ENCODE measurements around the gene PRSS38.
A peak's percentile ranks its signal among the peaks of the same experiment; 100 is the strongest.

PRSS38 gene

GRCh38 chr1:227815468-227816409, at the start of gene PRSS38:
Gene PRSS38 (plus strand): TSS chr1:227815675. CDS start chr1:227815717, 42 bp downstream.
- DNase-seq: no peak

GRCh38 chr1:227766015-227766634, 49.4 kb upstream of the PRSS38 start:
- peak; percentile 11 for DNase-seq

GRCh38 chr1:227766653-227767277, 48.7 kb upstream of the PRSS38 start:
- DNase-seq: no peak

- no peak for DNase-seq
These were observed 47.9 kb upstream of the PRSS38 start for GRCh38 chr1:227767401-227768124.

- no peak for DNase-seq
These were observed 47.4 kb upstream of the PRSS38 start for GRCh38 chr1:227768125-227768439.

- DNase-seq: no peak
These were observed 46.8 kb upstream of the PRSS38 start for GRCh38 chr1:227768640-227769039.

- no peak for DNase-seq
These were observed 46.2 kb upstream of the PRSS38 start for GRCh38 chr1:227769047-227769935.

- no peak for DNase-seq
These were observed 45.5 kb upstream of the PRSS38 start for GRCh38 chr1:227769936-227770494.

- DNase-seq: no peak
These were observed 44.7 kb upstream of the PRSS38 start for GRCh38 chr1:227770812-227771211.

- no peak for DNase-seq
These were observed 44.1 kb upstream of the PRSS38 start for GRCh38 chr1:227771326-227771725.

GRCh38 chr1:227771771-227772170, 43.7 kb upstream of the PRSS38 start:
- no peak for DNase-seq

GRCh38 chr1:227773558-227773957, 41.9 kb upstream of the PRSS38 start:
- no peak for DNase-seq

- no peak for DNase-seq
These were observed 41.3 kb upstream of the PRSS38 start for GRCh38 chr1:227774051-227774731.

- no peak for DNase-seq
These were observed 40.4 kb upstream of the PRSS38 start for GRCh38 chr1:227774821-227775661.

- DNase-seq: no peak
These were observed 39.6 kb upstream of the PRSS38 start for GRCh38 chr1:227775841-227776240.

- no peak for DNase-seq
These were observed 39.1 kb upstream of the PRSS38 start for GRCh38 chr1:227776331-227776771.

GRCh38 chr1:227777156-227777555, 38.3 kb upstream of the PRSS38 start:
- DNase-seq: no peak

- no peak for DNase-seq
These were observed 37.8 kb upstream of the PRSS38 start for GRCh38 chr1:227777646-227778045.

GRCh38 chr1:227778401-227778947, 37.0 kb upstream of the PRSS38 start:
- no peak for DNase-seq

GRCh38 chr1:227779021-227779441, 36.4 kb upstream of the PRSS38 start:
- no peak for DNase-seq

All from NCI-H1436 (cell line).